Fibroblast of pulmonary artery (primary cell): ENCODE measurements around the gene BAZ1A.

Experiments
- DNase-seq: peaks from one replicate; pipeline ENCODE4 v3.0.0-alpha.2; 2010; ENCODE audit warnings: low read depth
- H3K4me3 ChIP-seq: replicated peaks from 2 replicates; pipeline ENCODE4 v1.5.1; 2011; ENCODE audit warnings: low read depth, mild to moderate bottlenecking, control low read depth, low read length, moderate library complexity
- TF ChIP-seq, protein P1 (sequence below): IDR thresholded peaks from 2 replicates; pipeline ENCODE4 v1.5.1; 2011; ENCODE audit warnings: mild to moderate bottlenecking, control low read depth, low read length, inconsistent platforms; ENCODE audit errors: missing control alignments

Gene BAZ1A

DNA sequence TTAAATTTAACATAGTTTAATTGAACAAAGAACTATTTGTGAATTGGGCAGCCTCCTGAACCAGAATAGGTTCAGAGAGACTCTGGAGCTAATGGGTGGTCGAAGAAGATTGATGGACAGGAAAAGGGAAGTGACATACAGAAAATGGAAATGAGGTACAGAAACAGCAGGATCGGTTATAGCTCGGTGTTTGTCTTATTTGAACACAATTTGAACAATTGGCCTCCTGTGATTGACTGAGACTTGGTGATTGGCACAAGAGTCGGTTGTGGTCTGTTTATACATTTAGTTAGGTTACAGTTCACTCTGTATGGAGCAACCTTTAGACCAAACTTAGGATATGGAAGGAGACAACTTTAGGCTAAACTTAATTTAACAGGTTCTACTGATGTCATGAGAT lies 142.4 kb downstream of the BAZ1A start:
- DNase-seq = no peak
- H3K4me3 ChIP-seq = no peak overlapping the region
- TF ChIP-seq, protein P1, sequence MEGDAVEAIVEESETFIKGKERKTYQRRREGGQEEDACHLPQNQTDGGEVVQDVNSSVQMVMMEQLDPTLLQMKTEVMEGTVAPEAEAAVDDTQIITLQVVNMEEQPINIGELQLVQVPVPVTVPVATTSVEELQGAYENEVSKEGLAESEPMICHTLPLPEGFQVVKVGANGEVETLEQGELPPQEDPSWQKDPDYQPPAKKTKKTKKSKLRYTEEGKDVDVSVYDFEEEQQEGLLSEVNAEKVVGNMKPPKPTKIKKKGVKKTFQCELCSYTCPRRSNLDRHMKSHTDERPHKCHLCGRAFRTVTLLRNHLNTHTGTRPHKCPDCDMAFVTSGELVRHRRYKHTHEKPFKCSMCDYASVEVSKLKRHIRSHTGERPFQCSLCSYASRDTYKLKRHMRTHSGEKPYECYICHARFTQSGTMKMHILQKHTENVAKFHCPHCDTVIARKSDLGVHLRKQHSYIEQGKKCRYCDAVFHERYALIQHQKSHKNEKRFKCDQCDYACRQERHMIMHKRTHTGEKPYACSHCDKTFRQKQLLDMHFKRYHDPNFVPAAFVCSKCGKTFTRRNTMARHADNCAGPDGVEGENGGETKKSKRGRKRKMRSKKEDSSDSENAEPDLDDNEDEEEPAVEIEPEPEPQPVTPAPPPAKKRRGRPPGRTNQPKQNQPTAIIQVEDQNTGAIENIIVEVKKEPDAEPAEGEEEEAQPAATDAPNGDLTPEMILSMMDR = no peak

DNA sequence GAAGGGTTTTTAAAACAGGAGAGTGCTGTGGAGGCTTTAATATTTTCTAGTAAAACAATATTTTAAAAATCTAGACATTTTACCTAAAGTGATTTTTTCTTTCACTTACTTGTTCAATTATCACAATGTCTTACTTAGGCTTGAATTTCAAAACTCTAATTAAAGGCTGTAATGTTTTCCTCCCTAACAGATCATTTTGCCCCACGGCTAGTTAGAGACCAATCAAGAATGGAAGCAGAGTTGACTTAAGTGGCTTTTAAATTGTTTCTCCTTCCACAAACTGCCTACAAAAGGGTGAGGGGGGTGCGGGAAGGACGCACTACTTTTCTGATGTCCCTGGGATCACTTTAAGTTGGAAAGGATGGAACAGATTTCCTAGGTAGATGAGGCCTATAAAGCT lies 151.3 kb downstream of the BAZ1A start:
- H3K4me3 ChIP-seq = no peak overlapping the region
- TF ChIP-seq, protein P1 = no peak
- DNase-seq = no peak

DNA sequence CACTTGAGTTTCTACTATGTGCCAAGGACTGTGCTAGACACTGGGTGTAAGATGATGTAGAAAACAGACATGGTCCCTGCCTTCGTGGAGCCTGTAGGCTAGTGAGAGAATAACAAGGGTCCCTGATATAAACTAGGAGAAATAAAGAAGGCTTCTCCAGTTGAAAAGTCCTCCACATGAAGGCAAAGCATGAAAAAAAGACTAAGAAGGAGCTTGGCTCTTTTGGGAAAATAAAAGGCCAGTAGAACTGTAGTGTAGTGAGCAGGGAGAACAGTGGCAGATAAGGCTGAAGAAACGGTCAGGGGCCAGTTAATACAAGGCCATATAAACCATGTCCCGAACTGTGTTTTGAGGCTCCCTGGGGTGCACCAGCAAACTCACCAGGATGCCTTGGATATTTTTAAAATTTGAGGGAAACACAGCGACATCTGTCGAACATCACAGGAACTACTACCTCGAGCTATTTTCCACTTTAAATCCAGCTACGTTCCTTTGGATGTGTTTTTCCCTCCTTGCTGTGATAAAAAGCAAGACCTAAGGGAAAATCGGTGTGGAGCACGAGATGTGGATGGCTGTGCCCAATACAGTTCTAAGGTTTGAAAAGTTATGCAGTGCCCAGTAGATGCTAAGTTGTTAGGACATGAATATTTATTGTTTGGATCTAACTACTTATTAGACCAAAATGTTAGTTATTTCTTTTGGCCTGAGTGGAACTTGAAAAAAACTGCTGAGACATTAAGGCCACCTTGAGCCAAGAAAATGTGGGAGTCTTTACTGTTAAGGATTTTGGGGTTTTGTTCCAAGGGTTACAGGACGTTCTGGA lies 152.2 kb downstream of the BAZ1A start:
- DNase-seq = peak; percentile 73
- no peak overlapping the region for H3K4me3 ChIP-seq
- TF ChIP-seq, protein P1 = peak; percentile 80

DNA sequence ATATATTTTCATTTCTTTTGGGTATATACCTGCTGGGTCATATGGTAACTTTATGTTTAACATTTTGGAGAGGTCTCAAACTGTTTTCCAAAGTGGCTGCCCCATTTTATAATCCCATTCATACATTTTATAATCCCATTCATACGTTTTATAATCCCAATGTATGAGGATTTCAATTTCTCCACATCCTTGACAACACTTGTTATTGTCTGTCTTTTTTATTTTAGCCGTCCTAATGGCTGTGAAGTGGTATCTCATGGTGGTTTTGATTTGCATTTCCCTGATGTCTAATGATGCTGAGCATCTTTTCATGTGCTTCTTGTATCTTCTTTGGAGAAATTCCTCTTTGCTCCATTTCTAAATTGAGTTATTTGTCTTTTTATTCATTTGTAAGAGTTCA lies 154.0 kb downstream of the BAZ1A start:
- no peak for DNase-seq
- TF ChIP-seq, protein P1 = no peak
- no peak overlapping the region for H3K4me3 ChIP-seq

DNA sequence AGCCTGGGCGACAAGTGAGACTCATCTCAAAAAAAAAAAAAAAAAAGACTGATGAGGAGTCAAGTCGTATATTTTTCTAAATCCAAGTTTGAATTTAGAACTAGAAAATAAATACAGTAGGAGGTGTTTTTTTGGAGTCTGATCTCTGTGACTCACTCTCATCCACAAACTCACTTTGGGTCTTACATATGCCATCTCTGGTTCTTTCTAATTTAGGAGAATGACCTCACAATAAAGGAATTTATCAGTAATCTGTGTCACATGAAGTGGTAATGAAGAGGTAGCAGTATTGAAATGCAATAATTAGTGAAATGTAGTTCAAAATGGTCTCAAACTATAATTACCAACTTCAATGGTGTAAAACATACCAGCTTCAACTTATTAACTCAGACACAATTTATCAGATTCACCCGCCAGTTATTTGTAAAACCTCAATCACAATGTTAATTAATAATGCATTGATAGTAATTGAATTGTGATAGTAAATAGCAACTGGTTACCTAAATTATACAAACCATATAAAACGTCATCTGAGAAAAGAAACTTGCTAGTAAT lies 156.3 kb downstream of the BAZ1A start:
- TF ChIP-seq, protein P1 = no peak
- H3K4me3 ChIP-seq = no peak overlapping the region
- no peak for DNase-seq

DNA sequence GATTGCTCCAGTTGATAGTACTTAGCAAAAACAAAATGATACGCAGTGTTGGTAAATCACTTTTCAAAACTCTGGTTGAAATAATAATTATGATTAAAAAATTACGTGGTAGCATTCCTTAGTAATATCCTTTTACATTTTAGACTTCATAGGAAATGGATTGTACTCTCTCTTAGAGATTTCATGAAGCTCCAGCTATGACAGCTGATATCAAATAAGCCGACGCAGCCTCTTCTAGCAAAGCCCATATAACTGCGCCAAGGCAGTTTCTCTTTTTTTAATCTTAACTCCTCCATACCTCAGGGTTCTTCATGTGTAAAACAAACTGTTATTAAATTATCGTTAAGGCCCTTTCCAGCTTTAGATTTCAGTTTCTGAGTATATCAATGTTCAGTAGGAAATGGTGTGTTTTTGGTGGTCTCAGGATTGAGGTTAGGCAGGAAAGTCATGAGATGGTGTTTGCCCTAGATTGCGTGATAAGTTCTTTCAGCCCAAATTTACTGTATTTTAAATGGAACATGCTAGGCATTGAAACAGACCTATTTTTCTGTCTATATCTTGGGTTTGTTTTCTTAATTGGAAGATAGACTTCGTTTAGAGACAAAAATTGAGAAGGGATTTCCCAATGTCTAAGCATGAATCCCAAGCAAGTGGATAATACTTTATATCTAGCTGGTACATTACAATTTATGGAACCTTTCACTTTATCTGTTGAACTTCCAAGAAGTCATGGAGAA lies 159.9 kb downstream of the BAZ1A start:
- peak overlapping the region; percentile 71 for H3K4me3 ChIP-seq
- TF ChIP-seq, protein P1 = no peak
- DNase-seq = no peak
